H1 (cell line): ENCODE data around the gene SLC18A3. TPM values are rescaled to one million over a fixed set of nuclear protein-coding genes. Genes with fewer than 3 reads are reported as not detected.

Experiments
- CTCF ChIA-PET: fragments of 300-600 bp; sonication (Branson Sonifier 250); formaldehyde crosslinking; loops from one replicate; lab custom pipeline; 2021; ENCODE audit not compliant: partially characterized antibody; lab: Charles Lee
- POLR2A ChIA-PET: fragments of 300-600 bp; sonication (Branson Sonifier 250); formaldehyde crosslinking; loops from one replicate; lab custom pipeline; 2021; ENCODE audit warnings: inconsistent platforms; ENCODE audit not compliant: partially characterized antibody; lab: Charles Lee
- DNase-seq, 2 experiments: peaks; one replicate each; pipeline versions ENCODE4 v3.0.0 to v3.0.0-alpha.2; 2010 to 2022; ENCODE audit warnings: low spot score in 2 of 2, low read depth in 1 of 2, mixed read lengths in 1 of 2
- FAIRE-seq: peaks from 2 replicates; lab custom pipeline; 2011; peaks lifted over from hg19 to GRCh38; lab: Jason Lieb, UNC
- H2AFZ ChIP-seq: 2 replicates; pipeline ENCODE4 v1.8.1; 2012; ENCODE audit warnings: low read length, inconsistent platforms
- H2AK5ac ChIP-seq: 2 replicates; pipeline ENCODE4 v1.6.1; 2013; ENCODE audit warnings: low read depth, low read length
- H2BK120ac ChIP-seq: replicated peaks from 2 replicates; pipeline ENCODE3; 2013; ENCODE audit warnings: low read depth, low read length, inconsistent platforms
- H2BK12ac ChIP-seq: 2 replicates; pipeline ENCODE4 v1.6.1; 2013; ENCODE audit warnings: low read depth, low read length
- H2BK15ac ChIP-seq: 2 replicates; pipeline ENCODE4 v1.6.1; 2013; ENCODE audit warnings: low read length
- H2BK20ac ChIP-seq: 2 replicates; pipeline ENCODE4 v1.6.1; 2013; ENCODE audit warnings: low read length
- H2BK5ac ChIP-seq: 2 replicates; pipeline ENCODE4 v1.6.1; 2013; ENCODE audit warnings: low read depth, low read length
- H3K14ac ChIP-seq: 2 replicates; pipeline ENCODE4 v1.6.1; 2013; ENCODE audit warnings: inconsistent platforms; ENCODE audit not compliant: insufficient read length
- H3K18ac ChIP-seq: 2 replicates; pipeline ENCODE4 v1.6.1; 2013; ENCODE audit warnings: low read length; ENCODE audit errors: extremely low read depth
- H3K23ac ChIP-seq: 2 replicates; pipeline ENCODE4 v1.6.1; 2013; ENCODE audit warnings: inconsistent platforms; ENCODE audit not compliant: insufficient read length
- H3K23me2 ChIP-seq: 2 replicates; pipeline ENCODE4 v1.6.1; 2013; ENCODE audit warnings: low read depth, low read length
- H3K27ac ChIP-seq: 2 replicates; pipeline ENCODE4 v1.6.1; 2011; ENCODE audit warnings: low read depth, low read length, inconsistent platforms
- H3K27me3 ChIP-seq, 4 experiments: replicated peaks in 1 of 4; 1 replicate in 1 of 4; 2 replicates in 3 of 4; pipeline versions ENCODE4 v1.6.1 to v1.8.1; 2011 to 2013; ENCODE audit warnings: low read length in 3 of 4, mild to moderate bottlenecking in 3 of 4, inconsistent platforms in 2 of 4, mixed read lengths in 2 of 4, moderate library complexity in 1 of 4; ENCODE audit not compliant: control insufficient read depth in 3 of 4, insufficient read depth in 3 of 4; ENCODE audit errors: extremely low read depth in 1 of 4
- H3K36me3 ChIP-seq, 4 experiments: 2 replicates each; pipeline versions ENCODE4 v1.6.1 to v1.8.1; 2011 to 2013; ENCODE audit warnings: mild to moderate bottlenecking in 4 of 4, low read length in 3 of 4, moderate library complexity in 2 of 4, control low read depth in 1 of 4, inconsistent platforms in 1 of 4; ENCODE audit not compliant: insufficient read depth in 4 of 4, control insufficient read depth in 2 of 4
- H3K4ac ChIP-seq: replicated peaks from 2 replicates; pipeline ENCODE3; 2013; ENCODE audit warnings: low read length, low read depth, mixed read lengths, inconsistent platforms; ENCODE audit not compliant: insufficient read length
- H3K4me1 ChIP-seq, 4 experiments: replicated peaks in 1 of 4; 1 replicate in 1 of 4; 2 replicates in 3 of 4; pipeline versions ENCODE4 v1.6.1 to v1.8.1; 2011 to 2013; ENCODE audit warnings: low read length in 3 of 4, inconsistent platforms in 2 of 4, mixed read lengths in 1 of 4; ENCODE audit not compliant: insufficient read depth in 4 of 4, control insufficient read depth in 3 of 4
- H3K4me2 ChIP-seq, 2 experiments: 2 replicates each; pipeline versions ENCODE4 v1.6.1 to v1.8.1; 2011 to 2013; ENCODE audit warnings: low read depth in 2 of 2, low read length in 2 of 2, control low read depth in 1 of 2, inconsistent platforms in 1 of 2, mild to moderate bottlenecking in 1 of 2; ENCODE audit not compliant: insufficient read depth in 1 of 2
- H3K4me3 ChIP-seq, 4 experiments: fragments of 200-600, 300-600 bp in 1 of 4; sonication (generic), shearing (Covaris generic), sonication (Bioruptor Twin) in 1 of 4; 2 replicates each; pipeline versions ENCODE4 v1.5.1 to v1.8.1; 2011 to 2016; ENCODE audit warnings: low read length in 4 of 4, low read depth in 3 of 4, control low read depth in 2 of 4, inconsistent platforms in 2 of 4, mild to moderate bottlenecking in 2 of 4, mixed read lengths in 1 of 4, moderate library complexity in 1 of 4; ENCODE audit not compliant: insufficient read depth in 2 of 4; ENCODE audit errors: extremely low read depth in 1 of 4
- H3K56ac ChIP-seq: replicated peaks from 2 replicates; pipeline ENCODE3; 2013; ENCODE audit warnings: low read depth, mild to moderate bottlenecking, mixed read lengths, low read length, inconsistent platforms; ENCODE audit not compliant: insufficient read length
- H3K79me1 ChIP-seq: 2 replicates; pipeline ENCODE4 v1.6.1; 2013; ENCODE audit warnings: low read depth, low read length, control low read depth
- H3K79me2 ChIP-seq, 2 experiments: 2 replicates each; pipeline versions ENCODE4 v1.6.1 to v1.8.1; 2012 to 2013; ENCODE audit warnings: low read length in 2 of 2, mild to moderate bottlenecking in 2 of 2, inconsistent platforms in 1 of 2; ENCODE audit not compliant: insufficient read depth in 2 of 2, control insufficient read depth in 1 of 2
- H3K9ac ChIP-seq, 4 experiments: replicated peaks in 1 of 4; 1 replicate in 1 of 4; 2 replicates in 3 of 4; pipeline versions ENCODE4 v1.6.1 to v1.8.1; 2011 to 2013; ENCODE audit warnings: low read depth in 3 of 4, low read length in 3 of 4, control low read depth in 2 of 4, mild to moderate bottlenecking in 2 of 4, moderate library complexity in 2 of 4, inconsistent platforms in 1 of 4; ENCODE audit errors: extremely low read depth in 1 of 4
- H3K9me3 ChIP-seq, 2 experiments: 2 replicates each; pipeline versions ENCODE4 v1.6.1 to v1.8.1; 2012 to 2013; ENCODE audit warnings: mild to moderate bottlenecking in 2 of 2, moderate library complexity in 2 of 2, control low read depth in 1 of 2, inconsistent platforms in 1 of 2, low read depth in 1 of 2, low read length in 1 of 2, mixed read lengths in 1 of 2; ENCODE audit not compliant: insufficient read depth in 2 of 2
- H4K20me1 ChIP-seq, 2 experiments: replicated peaks in 1 of 2; 2 replicates each; pipeline versions ENCODE3 to v1.8.1; 2011 to 2013; ENCODE audit warnings: inconsistent platforms in 2 of 2, low read length in 2 of 2, mild to moderate bottlenecking in 1 of 2; ENCODE audit not compliant: insufficient read depth in 2 of 2, control insufficient read depth in 1 of 2
- H4K5ac ChIP-seq: 2 replicates; pipeline ENCODE4 v1.6.1; 2013; ENCODE audit warnings: low read length, low read depth, mixed read lengths, inconsistent platforms; ENCODE audit not compliant: insufficient read length
- H4K8ac ChIP-seq: 2 replicates; pipeline ENCODE4 v1.8.0; 2013; ENCODE audit warnings: mild to moderate bottlenecking, moderate library complexity, low read length, inconsistent platforms; ENCODE audit not compliant: insufficient read depth; ENCODE audit errors: extremely low read depth
- H4K91ac ChIP-seq: replicated peaks from 2 replicates; pipeline ENCODE3; 2013; ENCODE audit warnings: low read length, mixed read lengths, inconsistent platforms; ENCODE audit not compliant: insufficient read length
- CHD2 ChIP-seq: IDR thresholded peaks from 2 replicates; pipeline ENCODE4 v1.6.1; 2012; ENCODE audit warnings: low read length, improper control_type of control experiment
- CREB1 ChIP-seq: IDR thresholded peaks from 2 replicates; pipeline ENCODE4 v1.6.1; 2012; ENCODE audit warnings: inconsistent platforms
- GABPA ChIP-seq: IDR thresholded peaks from 2 replicates; pipeline ENCODE4 v1.6.1; 2011; ENCODE audit warnings: mild to moderate bottlenecking, low read length, moderate library complexity, borderline replicate concordance; ENCODE audit not compliant: insufficient read depth
- JUN ChIP-seq: IDR thresholded peaks from 2 replicates; pipeline ENCODE4 v1.6.1; 2011; ENCODE audit warnings: low read depth, mild to moderate bottlenecking, improper control_type of control experiment, low read length
- RAD21 ChIP-seq, 2 experiments: IDR thresholded peaks in 1 of 2; conservative IDR thresholded peaks in 1 of 2; 2 replicates each; pipeline ENCODE4 v1.6.1; 2011; ENCODE audit warnings: low read depth in 2 of 2, low read length in 2 of 2, improper control_type of control experiment in 1 of 2, inconsistent platforms in 1 of 2, mild to moderate bottlenecking in 1 of 2, moderate library complexity in 1 of 2
- RBBP5 ChIP-seq: IDR thresholded peaks from 2 replicates; pipeline ENCODE4 v1.7.1; 2012; ENCODE audit warnings: low read depth, mild to moderate bottlenecking, inconsistent platforms, low read length, moderate library complexity, borderline replicate concordance
- RNF2 ChIP-seq: fragments of 200-900, 300-1000 bp; sonication (generic); IDR thresholded peaks from 2 replicates; pipeline ENCODE4 v1.7.1; 2016; ENCODE audit warnings: borderline replicate concordance, low read depth, mild to moderate bottlenecking, antibody characterized with exemption, low read length; ENCODE audit not compliant: poor library complexity, severe bottlenecking; ENCODE audit errors: missing control alignments
- SIX5 ChIP-seq: IDR thresholded peaks from 2 replicates; pipeline ENCODE4 v1.6.1; 2011; ENCODE audit warnings: mild to moderate bottlenecking, low read depth, low read length
- TCF12 ChIP-seq: IDR thresholded peaks from 2 replicates; pipeline ENCODE4 v1.6.1; 2011; ENCODE audit warnings: low read depth, mild to moderate bottlenecking, low read length
- WGBS, 2 experiments: shearing (Covaris generic) in 1 of 2; methylation state at CpG; one replicate each; pipeline versions ENCODE4 v1.1.6 to v1.1.7; 2013 to 2015; ENCODE audit warnings: low lambda C conversion rate in 2 of 2, mixed read lengths in 2 of 2, inconsistent platforms in 1 of 2, low coverage in 1 of 2, missing lambda C conversion rate in 1 of 2; ENCODE audit not compliant: insufficient replicate concordance in 2 of 2, insufficient coverage in 1 of 2, insufficient read length in 1 of 2; ENCODE audit errors: extremely low coverage in 1 of 2, missing lambda C conversion rate in 1 of 2; 5-methylcytosine and 5-hydroxymethylcytosine counted together
- polyA plus RNA-seq, 7 experiments: library from polyadenylated mRNA; depleted of rRNA in 3 of 7; stranded (reverse) in 5 of 7; unstranded in 2 of 7; fragments of >200 nt in 5 of 7; fragments of 200-250 nt in 2 of 7; gene quantifications; 1 replicate in 5 of 7; 2 replicates in 1 of 7; 4 replicates in 1 of 7; pipeline versions ENCODE4 v1.2.1 to v1.2.3, GENCODE V29; 2011 to 2013; ENCODE audit warnings: missing spikeins in 2 of 7, mixed read lengths in 2 of 7
- total RNA-seq: library from RNA; stranded (reverse); fragmentation: NEBNext Ultra II Directional; extraction: Animal tissue kit (Norgen Biotek cat#: 25700); gene quantifications from 2 replicates; pipeline ENCODE4 v1.2.1, GENCODE V29; 2021
- TF ChIP-seq, protein P1 (sequence below): IDR thresholded peaks from 2 replicates; pipeline ENCODE4 v1.6.1; 2012; ENCODE audit warnings: inconsistent platforms

Gene SLC18A3
- total and polyA plus RNA-seq, 2 of the 8 experiments (the other 6 are each of a cell fraction or from before 2014, with no cell fraction given) = 0.17 TPM; not detected in 1

DNA sequence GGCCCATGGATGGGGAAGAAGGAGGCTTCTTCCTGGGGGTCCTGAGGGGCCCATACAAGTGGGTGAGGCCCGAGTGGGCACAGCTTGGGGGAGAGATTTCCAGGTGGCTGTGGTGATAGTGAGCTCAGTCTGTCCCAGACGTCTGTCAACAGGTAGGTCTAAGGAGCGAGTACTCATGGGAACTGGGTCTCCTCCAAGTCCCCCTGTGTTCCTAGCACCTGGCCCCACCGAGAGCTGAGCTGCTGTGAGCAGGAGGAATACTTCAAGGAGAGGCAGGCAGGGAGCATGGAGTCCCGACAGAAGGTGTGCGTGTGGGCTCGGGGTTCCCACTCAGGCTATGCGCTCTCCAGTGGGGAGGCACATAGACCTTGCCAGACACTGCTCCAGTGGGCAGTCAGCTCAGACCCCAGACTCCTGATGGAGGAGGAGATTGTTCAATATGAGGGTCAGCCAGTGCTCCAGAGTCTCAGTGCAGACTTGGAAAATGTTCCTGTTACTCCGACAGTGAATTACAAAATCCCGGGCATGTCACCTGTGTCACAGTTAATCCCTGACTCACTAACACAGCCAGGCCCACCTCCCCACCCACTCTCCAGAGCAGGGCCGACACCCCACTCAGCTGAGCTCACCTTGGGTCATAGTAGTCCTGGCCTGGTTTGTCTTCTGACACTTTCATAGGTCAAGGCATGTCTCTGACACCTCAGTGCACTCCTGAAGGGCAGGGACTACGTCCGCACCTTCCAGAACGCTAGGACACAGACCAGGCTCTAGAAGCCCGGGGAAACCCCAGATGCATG lies 41.1 kb downstream of the SLC18A3 start:
- H4K20me1 ChIP-seq = no peaks in the 10 kb centered on the region
- H3K4ac ChIP-seq = no peak overlapping the region
- no peak overlapping the region for H4K91ac ChIP-seq
- no peaks in the 10 kb centered on the region for H3K23me2 ChIP-seq
- H3K18ac ChIP-seq = no peak overlapping the region
- no peak overlapping the region for H2AFZ ChIP-seq
- H3K56ac ChIP-seq = no peak overlapping the region
- H3K27me3 ChIP-seq = peaks cover 0 to 2% (median 0%) of the 10 kb centered on the region in 4 experiments; a peak in 2 of 7 replicates
- H3K14ac ChIP-seq = no peak overlapping the region
- H2BK120ac ChIP-seq = no peak overlapping the region
- ChIA-PET POLR2A (no interaction called here), CTCF (interaction anchor here (0.9 to 1.2 kb wide), 4 partner anchors 15 to 60 kb away, joined by 3 to 4 read pairs (median 3); no protein-coding TSS in a partner anchor)
- H2BK15ac ChIP-seq = no peak overlapping the region
- H2BK20ac ChIP-seq = no peak overlapping the region
- H3K23ac ChIP-seq = no peak overlapping the region
- H3K79me2 ChIP-seq = no peaks in the 10 kb centered on the region
- peaks cover 0 to 4% (median 1%) of the 10 kb centered on the region in 4 experiments; a peak in 3 of 7 replicates for H3K4me1 ChIP-seq
- no peaks in the 10 kb centered on the region for H3K9me3 ChIP-seq
- WGBS, 2 experiments = 89% methylated on average over 13 of the region's 15 CpGs; no CpG with 5 or more reads in 1 of the 2 experiments
- H2BK12ac ChIP-seq = no peak overlapping the region
- H2BK5ac ChIP-seq = no peak overlapping the region
- H3K79me1 ChIP-seq = no peaks in the 10 kb centered on the region
- FAIRE-seq (no peak), DNase-seq (peak in 1 of 2 experiments; percentile 28)
- H4K8ac ChIP-seq = no peak overlapping the region
- no peaks in the 10 kb centered on the region for H3K36me3 ChIP-seq
- H3K4me2 ChIP-seq = no peak overlapping the region
- no peak overlapping the region for H2AK5ac ChIP-seq
- H3K9ac ChIP-seq = no peak overlapping the region
- no peak overlapping the region for H3K27ac ChIP-seq
- no peak overlapping the region for H3K4me3 ChIP-seq
- H4K5ac ChIP-seq = no peak overlapping the region
- TF ChIP-seq RBBP5 = no peak
- no peak for TF ChIP-seq TCF12
- TF ChIP-seq CREB1 = no peak
- no peak for TF ChIP-seq GABPA
- TF ChIP-seq JUN = no peak
- TF ChIP-seq RNF2 = no peak
- TF ChIP-seq RAD21 (IDR thresholded peaks at IDR 0.05 in 1 of 2, conservative IDR thresholded peaks at IDR 0.05 in 1 of 2; ENCODE audit: low read depth in 2 of 2, low read length in 2 of 2) = no peak
- TF ChIP-seq CHD2 = no peak
- TF ChIP-seq SIX5 = no peak
- TF ChIP-seq, protein P1, sequence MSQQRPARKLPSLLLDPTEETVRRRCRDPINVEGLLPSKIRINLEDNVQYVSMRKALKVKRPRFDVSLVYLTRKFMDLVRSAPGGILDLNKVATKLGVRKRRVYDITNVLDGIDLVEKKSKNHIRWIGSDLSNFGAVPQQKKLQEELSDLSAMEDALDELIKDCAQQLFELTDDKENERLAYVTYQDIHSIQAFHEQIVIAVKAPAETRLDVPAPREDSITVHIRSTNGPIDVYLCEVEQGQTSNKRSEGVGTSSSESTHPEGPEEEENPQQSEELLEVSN = no peak
